Vagina (tissue), 2 donors: ENCODE data around the gene SLAIN1.

Source experiments
- CTCF ChIP-seq, 3 experiments: fragments of 450-650 bp in 2 of 3; fragments of 200-600 bp in 1 of 3; sonication (generic) in 1 of 3; IDR thresholded peaks; one replicate each; pipeline ENCODE4 v1.5.1; 2017 to 2019; ENCODE audit warnings: antibody characterized with exemption in 3 of 3, mild to moderate bottlenecking in 2 of 3, moderate library complexity in 2 of 3
- POLR2A ChIP-seq, 2 donors: fragments of 450-650 bp; IDR thresholded peaks; one replicate each; pipeline ENCODE4 v1.6.1; 2017; ENCODE audit warnings: antibody characterized with exemption in 2 of 2, mild to moderate bottlenecking in 2 of 2, moderate library complexity in 2 of 2

DNA sequence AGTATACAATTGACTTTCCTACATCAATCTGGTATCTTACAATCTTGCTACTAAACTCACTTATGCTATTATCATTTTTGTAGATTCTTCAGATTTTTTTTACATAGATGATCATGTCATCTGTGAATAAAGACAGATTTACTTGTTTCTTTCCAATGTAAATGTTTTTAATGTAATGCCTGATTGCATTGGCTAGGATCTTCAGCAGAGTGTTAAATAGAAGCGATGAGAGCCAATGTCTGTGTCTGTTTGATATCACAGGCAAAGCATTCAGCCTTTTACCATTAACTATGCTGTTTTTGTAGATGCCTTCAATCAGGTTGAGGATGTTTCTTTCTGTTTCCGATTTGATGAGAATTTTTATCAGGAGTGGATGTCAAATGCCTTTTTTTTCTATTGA, 19.2 kb downstream of the SLAIN1 start:
- TF ChIP-seq CTCF (IDR thresholded peaks at IDR 0.05): no peak
- no peak for TF ChIP-seq POLR2A (IDR thresholded peaks at IDR 0.05)
